Measurements from ENCODE around the gene PLEK.
"Not testable (repeated sequence)": the region's sequence is repeated elsewhere in the genome, so short reads cannot be mapped to it uniquely, and the experiment has no call there.

The PLEK gene

GRCh38 chr2:68356599-68357239 lies 8.4 kb upstream of the PLEK start:
- no peak for DNase-seq

- DNase-seq = peak; percentile 34
These were observed 7.3 kb upstream of the PLEK start for GRCh38 chr2:68357605-68358337.

DNA sequence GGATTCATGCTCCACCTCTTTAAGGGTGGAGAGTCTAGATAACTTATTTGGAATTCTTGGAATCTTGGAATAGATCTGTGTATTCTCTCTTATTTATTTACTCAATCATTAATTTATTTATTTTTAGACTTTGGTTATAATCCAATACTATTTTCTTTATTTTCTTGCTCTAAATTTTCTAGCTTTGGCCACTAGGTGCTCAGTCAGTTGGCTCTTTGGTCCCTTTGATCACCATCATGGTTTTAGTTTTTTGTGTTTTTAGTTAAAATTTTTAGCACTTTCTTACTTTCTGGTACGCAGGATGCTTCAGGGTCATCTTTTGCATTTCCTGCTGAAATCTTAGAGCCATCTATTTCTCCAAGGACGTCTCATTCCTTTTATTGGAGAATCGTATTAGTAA lies 5.2 kb upstream of the PLEK start:
- DNase-seq = no peak

GRCh38 chr2:68362069-68362468 lies 3.0 kb upstream of the PLEK start:
- DNase-seq = peak; percentile 74

DNA sequence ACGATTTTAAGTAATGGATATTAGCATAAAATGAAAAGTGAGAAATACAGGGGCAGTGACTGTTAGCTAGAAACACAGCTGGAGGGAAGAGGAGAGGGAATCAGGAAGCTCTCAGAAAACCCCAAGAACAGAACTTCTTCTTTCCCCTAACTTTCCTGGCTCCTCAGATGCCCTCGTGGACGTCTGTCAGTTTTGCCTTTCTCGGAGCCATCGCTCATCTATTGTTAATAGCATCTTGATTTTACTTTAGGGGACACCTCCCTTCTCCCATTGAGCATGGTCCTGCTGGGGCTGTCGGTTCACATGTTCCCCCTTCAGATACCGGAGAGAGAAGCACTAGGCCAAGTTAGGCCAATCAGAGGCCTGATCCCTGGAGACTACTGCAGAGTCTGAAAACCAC lies 2.3 kb upstream of the PLEK start:
- DNase-seq = no peak

DNA sequence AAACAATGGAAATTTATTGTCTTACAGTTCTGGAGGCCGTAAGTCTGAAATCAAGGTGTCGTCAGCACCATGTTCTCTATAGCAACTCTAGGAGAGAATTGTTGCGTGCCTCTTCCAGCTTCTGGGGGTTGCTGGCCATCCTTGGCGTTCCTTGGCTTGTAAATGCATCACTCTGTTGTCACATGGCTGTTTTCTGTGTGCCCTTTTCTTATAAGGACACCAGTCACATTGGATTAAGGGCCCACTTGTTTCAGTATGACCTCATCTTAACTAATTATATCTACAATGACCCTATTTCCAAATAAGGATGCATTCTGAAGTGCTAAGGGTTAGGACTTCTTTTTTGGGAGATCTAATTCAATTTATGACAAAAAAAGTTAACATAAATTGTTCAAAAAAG lies 1.4 kb upstream of the PLEK start:
- no peak for DNase-seq

- DNase-seq = peak; percentile 16
These were observed 1.0 kb downstream of the PLEK start for GRCh38 chr2:68366083-68366560.

DNA sequence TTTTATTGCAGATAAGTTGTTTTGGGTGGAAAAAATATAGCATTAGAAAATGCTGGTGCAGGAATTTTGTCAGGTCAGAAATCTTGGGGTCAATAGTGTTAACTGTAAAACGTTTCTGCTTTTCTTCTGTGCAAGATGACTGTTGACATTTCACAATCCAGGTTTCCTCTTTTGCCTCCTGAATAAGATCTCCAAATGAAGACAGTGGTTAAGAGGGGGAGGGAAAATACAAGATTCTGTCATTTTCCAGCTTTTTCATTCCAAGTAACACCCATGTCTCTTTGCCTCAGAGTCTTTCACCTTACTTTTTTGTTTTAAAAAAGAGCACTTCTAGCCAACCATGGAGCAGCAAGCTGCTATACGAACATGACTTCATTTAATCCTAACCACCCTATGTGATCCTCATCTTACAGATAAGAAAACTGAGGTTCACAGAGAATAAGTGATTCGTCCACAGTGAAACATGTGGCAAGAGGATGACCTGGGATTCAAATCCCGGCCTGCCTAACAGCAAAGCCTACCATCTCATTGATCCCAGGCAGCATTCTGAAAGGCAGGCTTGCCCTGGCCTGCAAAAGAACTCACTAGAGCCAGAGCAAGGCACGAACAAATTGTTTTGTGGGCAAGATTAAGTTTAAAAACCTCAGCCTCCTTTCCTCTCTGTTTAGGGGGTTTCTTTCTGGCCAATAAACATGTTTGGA lies 3.0 kb downstream of the PLEK start:
- no peak for DNase-seq

DNA sequence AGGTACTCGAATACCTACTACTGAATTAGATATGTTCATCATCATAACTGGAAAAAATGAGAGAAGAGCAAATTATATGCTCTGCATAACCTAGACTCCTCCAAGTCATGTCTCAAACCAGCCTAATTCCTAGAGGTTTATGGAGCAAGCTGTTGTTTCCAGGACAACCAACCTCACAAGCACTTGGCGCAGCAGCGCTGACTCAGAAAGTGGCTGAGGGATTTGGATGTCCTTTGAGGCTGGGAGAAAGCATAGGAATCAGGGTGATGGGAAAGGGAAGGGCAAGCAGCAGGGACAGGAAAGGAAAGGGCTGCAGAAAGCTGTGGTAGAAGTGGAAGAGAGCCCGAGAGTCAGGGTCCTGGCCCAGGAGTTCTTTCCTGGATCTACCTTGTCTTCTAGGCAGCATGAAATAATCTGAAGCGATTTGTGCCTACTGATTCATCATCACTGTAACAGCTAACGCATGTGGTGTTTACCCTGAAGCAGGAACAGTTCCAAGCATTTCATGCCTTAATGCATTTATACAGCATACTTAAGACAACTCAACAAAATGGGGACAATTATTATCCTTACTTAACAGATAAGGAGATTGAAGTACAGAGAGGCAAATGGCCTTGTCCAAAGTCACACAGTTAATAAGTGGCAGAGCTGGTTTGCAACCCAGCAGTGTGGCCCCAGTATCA lies 3.7 kb downstream of the PLEK start:
- no peak for DNase-seq

DNA sequence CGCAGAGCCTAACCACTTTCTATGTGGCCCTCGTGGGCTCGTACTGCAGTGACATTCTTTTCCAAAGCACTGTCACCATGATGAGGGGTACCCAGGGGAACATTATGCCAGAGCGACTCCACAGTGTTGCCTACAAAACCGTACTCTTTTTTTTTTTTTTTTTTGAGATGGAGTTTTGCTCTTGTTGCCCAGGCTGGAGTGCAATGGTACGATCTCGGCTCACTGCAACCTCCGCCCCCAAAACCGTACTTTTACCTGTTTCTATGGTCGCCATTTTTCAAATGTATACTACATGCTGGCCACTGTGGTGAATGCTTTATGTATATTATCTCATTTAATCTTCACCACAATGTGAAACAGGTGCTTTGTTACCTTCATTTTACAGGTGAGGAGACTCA lies 4.3 kb downstream of the PLEK start:
- no peak for DNase-seq

- no peak for DNase-seq
These were observed 6.1 kb downstream of the PLEK start for GRCh38 chr2:68371138-68371537.

DNA sequence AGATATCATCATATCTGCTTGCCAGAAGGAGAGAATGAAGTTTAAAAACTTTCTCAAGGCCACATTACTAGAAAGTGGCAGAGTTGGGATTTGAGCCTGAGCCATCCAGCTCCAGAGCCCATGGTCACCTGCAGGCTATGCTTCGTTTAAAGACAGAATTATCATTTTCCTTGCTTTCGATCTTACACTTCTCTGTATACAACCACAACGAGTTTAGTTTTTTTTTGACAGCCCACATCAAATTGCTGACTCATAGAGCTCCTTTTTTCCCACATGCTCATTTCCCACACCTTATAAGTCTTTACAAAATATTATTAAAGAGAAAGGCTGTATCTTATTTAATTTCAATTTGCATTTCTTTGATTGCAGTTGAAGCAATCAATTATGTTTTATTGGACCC lies 6.5 kb downstream of the PLEK start:
- no peak for DNase-seq

DNA sequence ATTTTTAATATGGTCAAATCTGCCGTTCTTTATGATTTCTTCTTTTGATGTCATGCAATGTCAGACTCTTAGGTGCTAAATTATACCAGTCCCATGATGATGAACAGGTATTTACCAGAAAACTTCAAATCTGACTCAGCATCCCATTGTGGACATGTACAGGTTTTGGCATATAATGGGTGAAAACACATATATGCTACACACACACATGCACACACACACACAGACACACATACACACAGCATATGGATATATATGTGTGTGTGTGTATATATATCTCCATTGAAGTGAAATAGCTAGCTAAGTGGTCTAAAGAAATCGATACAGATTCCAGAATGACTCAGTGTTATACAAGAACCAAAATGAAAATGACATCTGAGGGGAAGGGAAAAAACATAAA lies 7.4 kb downstream of the PLEK start:
- DNase-seq = no peak

- DNase-seq = no peak
These were observed 9.1 kb downstream of the PLEK start for GRCh38 chr2:68374184-68374583.

GRCh38 chr2:68375582-68375981 lies 10.5 kb downstream of the PLEK start:
- no peak for DNase-seq

DNA sequence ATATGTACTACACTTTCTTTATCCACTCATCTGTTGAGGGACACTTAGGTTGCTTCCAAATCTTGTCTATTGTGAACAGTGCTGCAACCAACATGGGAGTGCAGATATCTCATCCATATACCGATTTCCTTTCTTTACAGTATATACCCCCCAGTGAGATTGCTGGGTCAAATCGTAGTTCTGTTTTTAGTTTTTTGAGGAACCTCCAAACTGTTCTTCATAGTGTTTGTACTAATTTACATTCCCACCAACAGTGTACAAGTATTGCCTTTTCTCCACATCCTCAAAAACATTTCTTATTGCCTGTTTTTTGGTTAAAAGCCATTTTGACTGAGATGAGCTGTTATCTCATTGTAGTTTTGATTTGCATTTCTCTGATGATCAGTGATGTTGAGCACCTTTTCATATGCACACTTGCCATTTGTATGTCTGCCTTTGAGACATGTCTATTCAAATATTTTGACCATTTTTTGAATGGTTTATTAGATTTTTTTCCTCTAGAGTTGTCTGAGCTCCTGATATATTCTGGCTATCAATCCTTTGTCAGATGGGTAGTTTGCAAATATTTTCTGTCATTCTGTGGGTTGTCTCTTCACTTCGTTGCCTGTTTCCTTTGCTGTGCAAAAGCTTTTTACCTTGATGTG lies 12.2 kb downstream of the PLEK start:
- DNase-seq = no peak

- not testable (repeated sequence) for DNase-seq
These were observed 13.7 kb downstream of the PLEK start for GRCh38 chr2:68378779-68379178.

DNA sequence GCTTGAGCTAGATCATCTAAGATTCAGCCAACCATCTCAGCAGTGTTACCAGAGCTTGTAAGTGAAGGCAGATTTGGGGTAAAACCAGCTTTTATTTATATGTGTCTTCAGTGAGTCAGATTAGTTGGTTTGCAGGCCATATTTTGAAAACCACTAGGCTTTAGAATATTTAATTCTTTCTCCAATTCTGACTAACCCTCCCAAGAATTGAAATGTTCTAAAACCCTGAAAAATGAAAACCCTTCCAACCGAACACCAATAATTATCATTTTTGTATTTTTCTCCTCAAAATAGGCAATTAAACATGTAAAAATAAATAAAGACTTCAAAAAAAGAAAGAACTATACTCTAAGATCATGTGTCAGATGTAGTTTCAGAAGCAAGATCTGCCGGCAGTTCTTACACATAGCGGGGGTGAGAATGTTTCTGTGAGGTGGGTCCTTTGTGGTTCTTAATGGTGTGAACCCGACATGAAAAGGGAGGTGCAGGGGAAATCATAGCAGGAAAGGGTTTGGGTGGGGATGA lies 14.2 kb downstream of the PLEK start:
- peak; percentile 28 for DNase-seq

- no peak for DNase-seq
These were observed 18.7 kb downstream of the PLEK start for GRCh38 chr2:68383778-68384177.

- no peak for DNase-seq
These were observed 19.5 kb downstream of the PLEK start for GRCh38 chr2:68384485-68385107.

DNA sequence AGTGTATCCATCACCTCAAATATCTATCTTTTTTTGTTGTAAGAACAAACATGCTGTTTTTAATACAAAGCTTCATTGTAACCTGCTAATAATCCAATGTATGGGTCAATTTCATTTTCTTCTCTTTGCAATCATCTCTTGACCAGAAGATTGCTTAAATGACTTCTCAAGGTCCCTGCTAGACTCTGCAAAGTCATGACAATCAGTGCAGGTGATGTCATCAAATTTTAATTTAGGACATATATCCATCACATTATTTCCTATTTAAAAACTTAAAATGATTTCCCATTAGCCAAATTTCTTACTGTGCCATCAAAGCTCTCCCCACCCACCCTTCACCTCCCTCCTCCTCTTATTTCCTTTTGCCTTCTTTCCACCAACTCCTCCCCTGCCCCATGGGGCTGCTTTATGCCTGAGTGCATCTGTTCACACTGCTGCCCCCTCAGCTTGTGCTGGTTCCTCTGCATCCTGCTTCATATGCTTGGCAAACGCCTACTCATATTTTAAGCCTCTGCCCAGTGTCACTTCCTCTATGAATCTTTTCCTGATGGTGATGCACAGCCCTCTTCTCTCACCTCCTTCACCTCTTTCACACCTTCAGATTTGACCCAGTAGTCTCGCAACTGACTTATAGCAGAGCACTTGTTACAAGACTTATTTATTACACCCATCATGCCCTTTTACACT lies 20.3 kb downstream of the PLEK start:
- DNase-seq = peak; percentile 71

GRCh38 chr2:68385907-68386287 lies 20.8 kb downstream of the PLEK start:
- no peak for DNase-seq
